Measurements from ENCODE around the gene NPNT. TPM values are rescaled to one million over a fixed set of nuclear protein-coding genes. Genes with fewer than 3 reads are reported as not detected.

The NPNT gene
- total and polyA plus RNA-seq, 12 donors, result 1.3 to 61.1 (median 4.5) TPM

DNA sequence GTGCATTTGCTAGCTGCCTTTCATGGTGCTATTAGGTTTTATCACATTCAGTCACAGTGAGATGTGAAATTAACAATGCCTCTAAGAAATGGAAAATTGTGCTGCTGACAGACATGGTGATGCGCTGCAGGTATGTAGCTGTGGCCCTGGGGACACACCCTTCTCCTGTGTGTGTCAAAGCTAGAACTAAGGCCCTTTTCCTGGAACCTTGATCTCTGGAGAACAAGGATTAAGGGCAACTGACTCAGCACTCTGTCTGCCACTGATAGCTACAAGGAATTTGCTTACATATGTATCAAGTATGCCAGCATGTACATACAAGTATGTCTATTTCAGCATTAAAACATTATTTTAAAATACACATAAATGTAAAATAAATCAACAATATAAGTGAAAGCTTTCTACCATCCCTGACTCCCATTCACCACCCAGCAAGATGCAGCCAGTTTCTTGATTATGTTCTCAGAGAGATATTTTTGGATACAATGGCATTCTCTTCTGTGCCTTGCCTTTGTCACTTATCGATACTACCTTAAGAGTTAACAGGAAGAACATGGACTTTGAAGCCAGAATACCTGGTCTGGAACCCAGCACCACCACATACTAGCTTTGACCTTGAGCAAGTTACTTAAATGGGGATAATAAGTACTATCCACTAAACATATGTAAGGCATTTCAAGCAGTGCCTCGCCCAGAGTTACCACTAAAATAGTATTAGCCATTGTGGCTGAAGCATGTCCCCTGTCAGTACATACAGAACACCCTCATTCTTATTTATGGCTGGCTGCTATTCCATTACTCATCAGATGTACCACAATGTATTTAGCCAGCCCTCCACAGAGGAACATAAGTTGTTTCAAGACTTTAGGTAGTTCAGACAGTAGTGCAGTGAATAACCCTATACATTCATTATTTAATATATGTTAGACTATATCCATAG lies 68.5 kb downstream of the NPNT start:
- Histone ChIP-seq H3K4me1 (replicated peaks in 1 of 2) (no peaks in the 10 kb centered on the region), H3K27me3 (no peaks in the 10 kb centered on the region), H3K4me3 (no peak overlapping the region), H3K36me3 (replicated peaks in 1 of 2) (no peaks in the 10 kb centered on the region), H3K27ac (no peak overlapping the region), H3K9me3 (replicated peaks in 1 of 3) (no peaks in the 10 kb centered on the region)
- 83 to 93% (median 87%) methylated on average over 3 of the region's 3 CpGs for WGBS, 4 donors
- no peak for TF ChIP-seq POLR2A (IDR thresholded peaks at IDR 0.05)
- TF ChIP-seq, protein P1, sequence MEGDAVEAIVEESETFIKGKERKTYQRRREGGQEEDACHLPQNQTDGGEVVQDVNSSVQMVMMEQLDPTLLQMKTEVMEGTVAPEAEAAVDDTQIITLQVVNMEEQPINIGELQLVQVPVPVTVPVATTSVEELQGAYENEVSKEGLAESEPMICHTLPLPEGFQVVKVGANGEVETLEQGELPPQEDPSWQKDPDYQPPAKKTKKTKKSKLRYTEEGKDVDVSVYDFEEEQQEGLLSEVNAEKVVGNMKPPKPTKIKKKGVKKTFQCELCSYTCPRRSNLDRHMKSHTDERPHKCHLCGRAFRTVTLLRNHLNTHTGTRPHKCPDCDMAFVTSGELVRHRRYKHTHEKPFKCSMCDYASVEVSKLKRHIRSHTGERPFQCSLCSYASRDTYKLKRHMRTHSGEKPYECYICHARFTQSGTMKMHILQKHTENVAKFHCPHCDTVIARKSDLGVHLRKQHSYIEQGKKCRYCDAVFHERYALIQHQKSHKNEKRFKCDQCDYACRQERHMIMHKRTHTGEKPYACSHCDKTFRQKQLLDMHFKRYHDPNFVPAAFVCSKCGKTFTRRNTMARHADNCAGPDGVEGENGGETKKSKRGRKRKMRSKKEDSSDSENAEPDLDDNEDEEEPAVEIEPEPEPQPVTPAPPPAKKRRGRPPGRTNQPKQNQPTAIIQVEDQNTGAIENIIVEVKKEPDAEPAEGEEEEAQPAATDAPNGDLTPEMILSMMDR (IDR thresholded peaks at IDR 0.05), result no peak
- intact Hi-C loops (cut with DNase I), result no loop called here
- no peak for DNase-seq

DNA sequence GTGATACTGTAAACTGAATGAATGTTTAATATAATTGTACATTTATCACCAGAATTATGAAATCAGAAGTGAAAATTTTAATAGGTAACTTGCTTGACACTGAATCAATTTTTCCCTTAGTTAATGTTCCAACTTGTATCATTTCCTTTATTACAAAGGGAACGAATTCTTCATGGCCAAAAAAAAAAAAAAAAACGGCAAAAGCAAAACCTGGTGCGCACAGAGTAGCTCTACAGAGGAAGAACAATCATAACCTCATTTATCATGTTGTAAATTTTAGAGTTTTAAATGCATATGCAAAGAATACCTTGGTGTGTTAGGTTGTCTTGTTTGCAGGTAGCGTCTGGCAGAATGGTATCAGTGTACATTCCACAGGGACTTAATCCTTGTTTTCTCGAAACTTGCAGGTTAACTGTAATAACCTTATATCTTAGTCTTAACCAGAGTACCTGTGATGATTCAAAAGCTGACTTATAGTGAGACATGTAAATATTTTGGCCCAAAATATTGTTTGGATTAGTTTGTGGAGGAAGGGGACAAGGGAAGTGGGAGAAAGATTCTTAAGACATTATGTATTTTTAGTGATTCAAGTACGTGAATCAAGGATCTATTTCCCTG lies 70.0 kb downstream of the NPNT start:
- peaks cover 0 to 7% of the 10 kb centered on the region in 2 donors for H3K4me1 ChIP-seq (replicated peaks in 1 of 2)
- H3K27ac ChIP-seq, result no peak overlapping the region
- TF ChIP-seq, protein P1 (IDR thresholded peaks at IDR 0.05), result no peak
- no peak for TF ChIP-seq POLR2A (IDR thresholded peaks at IDR 0.05)
- intact Hi-C loops (cut with DNase I), result no loop called here
- H3K27me3 ChIP-seq, result no peaks in the 10 kb centered on the region
- no peak for DNase-seq
- WGBS, 4 donors, result 65 to 71% (median 67%) methylated on average over 6 of the region's 6 CpGs
- H3K36me3 ChIP-seq (replicated peaks in 1 of 2), result no peaks in the 10 kb centered on the region
- H3K4me3 ChIP-seq, result no peak overlapping the region
- no peaks in the 10 kb centered on the region for H3K9me3 ChIP-seq (replicated peaks in 1 of 3)

DNA sequence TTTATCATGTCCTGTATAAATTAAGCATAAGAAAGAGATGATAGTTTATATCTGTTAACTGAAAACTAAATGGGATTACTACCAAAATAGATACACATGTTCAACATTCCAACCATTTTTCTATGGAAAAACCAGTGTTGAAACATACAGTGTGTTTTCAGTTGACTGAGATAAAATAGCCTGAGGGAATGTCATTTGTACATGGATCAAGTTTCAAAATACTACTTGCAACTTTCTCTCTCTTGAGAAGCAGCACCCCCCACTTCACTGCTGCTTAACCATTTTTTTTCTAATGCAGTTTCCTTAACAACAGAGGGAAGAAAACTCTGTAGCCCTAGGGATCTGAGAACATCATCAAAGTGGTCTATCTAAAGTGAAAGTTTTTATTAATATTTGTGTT lies 70.8 kb downstream of the NPNT start:
- Histone ChIP-seq H3K27ac (no peak overlapping the region), H3K9me3 (replicated peaks in 1 of 3) (no peaks in the 10 kb centered on the region), H3K27me3 (no peaks in the 10 kb centered on the region), H3K4me3 (no peak overlapping the region), H3K36me3 (replicated peaks in 1 of 2) (no peaks in the 10 kb centered on the region), H3K4me1 (replicated peaks in 1 of 2) (peaks cover 0 to 8% of the 10 kb centered on the region in 2 donors)
- no peak for DNase-seq
- intact Hi-C loops (cut with DNase I), result no loop called here
- TF ChIP-seq, protein P1 (IDR thresholded peaks at IDR 0.05), result no peak
- TF ChIP-seq POLR2A (IDR thresholded peaks at IDR 0.05), result no peak

DNA sequence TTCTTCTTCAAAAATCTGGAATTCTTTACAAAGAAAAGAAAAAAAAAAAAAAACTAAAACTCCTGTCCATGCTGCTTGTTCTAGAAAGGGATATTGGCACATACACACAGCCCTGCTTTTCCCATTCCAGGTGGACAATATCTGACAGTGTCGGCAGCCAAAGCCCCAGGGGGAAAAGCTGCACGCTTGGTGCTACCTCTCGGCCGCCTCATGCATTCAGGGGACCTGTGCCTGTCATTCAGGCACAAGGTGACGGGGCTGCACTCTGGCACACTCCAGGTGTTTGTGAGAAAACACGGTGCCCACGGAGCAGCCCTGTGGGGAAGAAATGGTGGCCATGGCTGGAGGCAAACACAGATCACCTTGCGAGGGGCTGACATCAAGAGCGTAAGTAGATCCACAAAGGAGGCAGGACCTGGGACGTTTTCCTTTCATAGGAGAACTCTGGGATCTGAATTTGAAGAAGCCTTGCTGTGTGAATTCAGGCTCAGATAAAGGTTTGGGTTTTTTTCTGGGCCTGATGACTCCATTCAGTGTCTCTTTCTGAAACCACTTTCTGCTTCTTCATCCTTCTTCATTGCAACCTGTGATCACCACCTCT lies 71.9 kb downstream of the NPNT start:
- TF ChIP-seq, protein P1 (IDR thresholded peaks at IDR 0.05), result no peak
- no peak for TF ChIP-seq POLR2A (IDR thresholded peaks at IDR 0.05)
- Histone ChIP-seq H3K36me3 (replicated peaks in 1 of 2) (no peaks in the 10 kb centered on the region), H3K27me3 (no peaks in the 10 kb centered on the region), H3K9me3 (replicated peaks in 1 of 3) (no peaks in the 10 kb centered on the region), H3K27ac (no peak overlapping the region), H3K4me1 (replicated peaks in 1 of 2) (peaks cover 0 to 8% of the 10 kb centered on the region in 2 donors), H3K4me3 (no peak overlapping the region)
- DNase-seq, result no peak
- intact Hi-C loops (cut with DNase I), result no loop called here
- 74 to 83% (median 76%) methylated on average over 9 to 10 of the region's 10 CpGs for WGBS, 4 donors

Data from adrenal gland (tissue), 12 donors.